SU-DHL-6 (cell line): ENCODE measurements around the gene MSL3B.

Experiments used
- EZH2phosphoT487 ChIP-seq: fragments of 200-600 bp; sonication (generic), shearing (Covaris generic); conservative IDR thresholded peaks from 2 replicates; pipeline ENCODE4 v1.6.1; 2018; ENCODE audit warnings: mild to moderate bottlenecking, antibody characterized with exemption, low read length, moderate library complexity, mixed read lengths
- TF ChIP-seq, protein P1 (sequence below): fragments of 200-600 bp; sonication (generic); IDR thresholded peaks from one replicate; pipeline ENCODE4 v1.5.1; 2017; ENCODE audit warnings: antibody characterized with exemption, mild to moderate bottlenecking, low read length, moderate library complexity; ENCODE audit not compliant: insufficient read depth, poor library complexity, severe bottlenecking

GRCh38 chr2:233822781-233823730 is 45.1 kb downstream of the MSL3B start:
- TF ChIP-seq, protein P1, sequence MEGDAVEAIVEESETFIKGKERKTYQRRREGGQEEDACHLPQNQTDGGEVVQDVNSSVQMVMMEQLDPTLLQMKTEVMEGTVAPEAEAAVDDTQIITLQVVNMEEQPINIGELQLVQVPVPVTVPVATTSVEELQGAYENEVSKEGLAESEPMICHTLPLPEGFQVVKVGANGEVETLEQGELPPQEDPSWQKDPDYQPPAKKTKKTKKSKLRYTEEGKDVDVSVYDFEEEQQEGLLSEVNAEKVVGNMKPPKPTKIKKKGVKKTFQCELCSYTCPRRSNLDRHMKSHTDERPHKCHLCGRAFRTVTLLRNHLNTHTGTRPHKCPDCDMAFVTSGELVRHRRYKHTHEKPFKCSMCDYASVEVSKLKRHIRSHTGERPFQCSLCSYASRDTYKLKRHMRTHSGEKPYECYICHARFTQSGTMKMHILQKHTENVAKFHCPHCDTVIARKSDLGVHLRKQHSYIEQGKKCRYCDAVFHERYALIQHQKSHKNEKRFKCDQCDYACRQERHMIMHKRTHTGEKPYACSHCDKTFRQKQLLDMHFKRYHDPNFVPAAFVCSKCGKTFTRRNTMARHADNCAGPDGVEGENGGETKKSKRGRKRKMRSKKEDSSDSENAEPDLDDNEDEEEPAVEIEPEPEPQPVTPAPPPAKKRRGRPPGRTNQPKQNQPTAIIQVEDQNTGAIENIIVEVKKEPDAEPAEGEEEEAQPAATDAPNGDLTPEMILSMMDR: no peak
- TF ChIP-seq EZH2phosphoT487: no peak
